OCI-LY1 (cell line): ENCODE data around the gene GRIN2A.

Experiments
- H2AFZ ChIP-seq: fragments of 200-600 bp; sonication (generic), shearing (Covaris generic); 2 replicates; pipeline ENCODE4 v1.6.0; 2014; ENCODE audit warnings: antibody characterized with exemption, mild to moderate bottlenecking, low read length
- H3F3A ChIP-seq: fragments of 200-600 bp; sonication (generic), shearing (Covaris generic); 2 replicates; pipeline ENCODE4 v1.6.0; 2014; ENCODE audit warnings: mild to moderate bottlenecking, antibody characterized with exemption, low read length, moderate library complexity; ENCODE audit not compliant: insufficient read depth
- H3K27ac ChIP-seq: fragments of 200-600 bp; sonication (generic); 2 replicates; pipeline ENCODE4 v1.5.1; 2014; ENCODE audit warnings: low read length, mixed run types, mild to moderate bottlenecking, low read depth; ENCODE audit not compliant: poor library complexity, severe bottlenecking
- H3K27me3 ChIP-seq: fragments of 200-600 bp; sonication (generic); 2 replicates; pipeline ENCODE4 v1.6.0; 2014; ENCODE audit warnings: antibody characterized with exemption, mild to moderate bottlenecking, low read length, moderate library complexity; ENCODE audit not compliant: insufficient read depth
- H3K36me3 ChIP-seq: fragments of 200-600 bp; sonication (generic); 2 replicates; pipeline ENCODE4 v1.6.1; 2014; ENCODE audit warnings: mild to moderate bottlenecking, antibody characterized with exemption, low read length, moderate library complexity, mixed read lengths; ENCODE audit not compliant: insufficient read depth
- H3K4me1 ChIP-seq: fragments of 200-600 bp; sonication (generic); 2 replicates; pipeline ENCODE4 v1.5.1; 2014; ENCODE audit warnings: mild to moderate bottlenecking, low read length, moderate library complexity; ENCODE audit not compliant: insufficient read depth, severe bottlenecking
- H3K4me2 ChIP-seq: fragments of 200-600 bp; sonication (generic), shearing (Covaris generic); 2 replicates; pipeline ENCODE4 v1.6.1; 2014; ENCODE audit warnings: low read length
- H3K4me3 ChIP-seq: fragments of 200-600 bp; sonication (generic); 2 replicates; pipeline ENCODE4 v1.5.1; 2014; ENCODE audit warnings: low read length, low read depth, mild to moderate bottlenecking, mixed read lengths; ENCODE audit not compliant: poor library complexity, severe bottlenecking
- H3K79me2 ChIP-seq: fragments of 200-600 bp; shearing (Covaris generic); 2 replicates; pipeline ENCODE4 v1.6.1; 2016; ENCODE audit warnings: mixed run types, low read length, mixed read lengths; ENCODE audit not compliant: insufficient read depth
- H3K9ac ChIP-seq: fragments of 200-600 bp; sonication (generic), shearing (Covaris generic); 2 replicates; pipeline ENCODE4 v1.6.1; 2014; ENCODE audit warnings: mild to moderate bottlenecking, low read length, mixed read lengths
- H3K9me2 ChIP-seq: fragments of 200-600 bp; sonication (generic), shearing (Covaris generic); 2 replicates; pipeline ENCODE4 v1.6.1; 2014; ENCODE audit warnings: low read depth, mild to moderate bottlenecking, low read length, mixed read lengths
- H3K9me3 ChIP-seq: fragments of 200-600 bp; shearing (Covaris generic); 2 replicates; pipeline ENCODE4 v1.6.1; 2014; ENCODE audit warnings: low read length, mixed read lengths
- H4K20me1 ChIP-seq: fragments of 200-600 bp; sonication (generic), shearing (Covaris generic); 2 replicates; pipeline ENCODE4 v1.6.0; 2016; ENCODE audit warnings: mild to moderate bottlenecking, low read length; ENCODE audit not compliant: insufficient read depth
- EZH2 ChIP-seq: fragments of 200-600 bp; sonication (generic), shearing (Covaris generic); IDR thresholded peaks from 2 replicates; pipeline ENCODE4 v1.8.0; 2017; ENCODE audit warnings: borderline replicate concordance, mixed run types, mild to moderate bottlenecking, antibody characterized with exemption, low read length, moderate library complexity, mixed read lengths
- TF ChIP-seq, protein P1 (sequence below): fragments of 200-600 bp; sonication (generic), shearing (Covaris generic); IDR thresholded peaks from 2 replicates; pipeline ENCODE4 v1.5.1; 2017; ENCODE audit warnings: mild to moderate bottlenecking, antibody characterized with exemption, low read length, moderate library complexity, mixed read lengths

Gene GRIN2A

DNA sequence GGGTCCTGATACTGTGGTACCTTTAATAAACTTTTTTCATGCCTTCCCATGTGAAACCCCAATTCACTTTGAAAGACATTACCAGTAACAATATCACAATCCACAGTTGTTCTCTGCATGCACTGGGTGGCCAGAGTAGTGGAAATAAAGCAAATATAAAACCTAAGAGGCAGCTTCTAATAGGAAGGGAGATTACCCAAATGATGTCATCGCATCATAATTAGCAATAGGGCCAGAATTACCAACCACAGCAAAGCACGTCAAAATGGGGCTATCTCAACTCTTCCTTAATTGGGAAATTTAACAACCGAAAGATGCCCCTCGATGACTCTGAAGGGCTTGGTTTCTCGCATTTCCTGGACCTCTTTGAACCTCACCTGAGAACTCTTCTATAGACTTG, 224.8 kb downstream of the GRIN2A start:
- H2AFZ ChIP-seq = no peak overlapping the region
- H3K4me1 ChIP-seq = no peaks in the 10 kb centered on the region
- H3F3A ChIP-seq = no peaks in the 10 kb centered on the region
- no peak overlapping the region for H3K27ac ChIP-seq
- no peak overlapping the region for H3K4me2 ChIP-seq
- H3K36me3 ChIP-seq = no peaks in the 10 kb centered on the region
- no peaks in the 10 kb centered on the region for H3K27me3 ChIP-seq
- no peaks in the 10 kb centered on the region for H3K79me2 ChIP-seq
- H3K9ac ChIP-seq = no peak overlapping the region
- TF ChIP-seq, protein P1, sequence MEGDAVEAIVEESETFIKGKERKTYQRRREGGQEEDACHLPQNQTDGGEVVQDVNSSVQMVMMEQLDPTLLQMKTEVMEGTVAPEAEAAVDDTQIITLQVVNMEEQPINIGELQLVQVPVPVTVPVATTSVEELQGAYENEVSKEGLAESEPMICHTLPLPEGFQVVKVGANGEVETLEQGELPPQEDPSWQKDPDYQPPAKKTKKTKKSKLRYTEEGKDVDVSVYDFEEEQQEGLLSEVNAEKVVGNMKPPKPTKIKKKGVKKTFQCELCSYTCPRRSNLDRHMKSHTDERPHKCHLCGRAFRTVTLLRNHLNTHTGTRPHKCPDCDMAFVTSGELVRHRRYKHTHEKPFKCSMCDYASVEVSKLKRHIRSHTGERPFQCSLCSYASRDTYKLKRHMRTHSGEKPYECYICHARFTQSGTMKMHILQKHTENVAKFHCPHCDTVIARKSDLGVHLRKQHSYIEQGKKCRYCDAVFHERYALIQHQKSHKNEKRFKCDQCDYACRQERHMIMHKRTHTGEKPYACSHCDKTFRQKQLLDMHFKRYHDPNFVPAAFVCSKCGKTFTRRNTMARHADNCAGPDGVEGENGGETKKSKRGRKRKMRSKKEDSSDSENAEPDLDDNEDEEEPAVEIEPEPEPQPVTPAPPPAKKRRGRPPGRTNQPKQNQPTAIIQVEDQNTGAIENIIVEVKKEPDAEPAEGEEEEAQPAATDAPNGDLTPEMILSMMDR = no peak
- TF ChIP-seq EZH2 = no peak
- no peaks in the 10 kb centered on the region for H3K9me3 ChIP-seq
- H3K4me3 ChIP-seq = no peak overlapping the region
- no peaks in the 10 kb centered on the region for H3K9me2 ChIP-seq
- no peaks in the 10 kb centered on the region for H4K20me1 ChIP-seq

DNA sequence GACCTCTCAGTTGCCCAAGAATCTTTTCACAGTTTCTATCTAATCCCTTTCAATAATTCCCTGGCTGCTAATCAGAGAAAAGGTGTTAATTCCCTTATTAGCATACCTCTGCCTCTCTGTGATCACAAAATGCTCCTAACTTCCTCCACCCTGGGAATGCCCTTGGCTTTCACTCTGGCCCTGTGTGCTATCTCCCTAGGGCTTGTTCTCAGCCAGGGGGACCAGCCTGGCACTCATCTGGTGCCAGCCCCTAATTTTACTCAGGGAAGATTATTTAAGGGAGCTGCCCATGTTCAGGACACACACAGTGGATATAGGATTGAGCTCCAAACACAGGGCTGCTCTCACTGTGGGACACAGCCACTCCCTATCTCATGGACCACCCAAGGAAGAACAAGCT, 225.2 kb downstream of the GRIN2A start:
- no peaks in the 10 kb centered on the region for H3K9me3 ChIP-seq
- H3K4me3 ChIP-seq = no peak overlapping the region
- no peak for TF ChIP-seq EZH2
- H3K4me1 ChIP-seq = no peaks in the 10 kb centered on the region
- H3K27me3 ChIP-seq = no peaks in the 10 kb centered on the region
- no peak overlapping the region for H3K27ac ChIP-seq
- no peaks in the 10 kb centered on the region for H3F3A ChIP-seq
- no peak overlapping the region for H2AFZ ChIP-seq
- no peaks in the 10 kb centered on the region for H3K9me2 ChIP-seq
- no peak overlapping the region for H3K4me2 ChIP-seq
- H4K20me1 ChIP-seq = no peaks in the 10 kb centered on the region
- no peaks in the 10 kb centered on the region for H3K79me2 ChIP-seq
- H3K9ac ChIP-seq = no peak overlapping the region
- H3K36me3 ChIP-seq = no peaks in the 10 kb centered on the region

- no peaks in the 10 kb centered on the region for H3K4me1 ChIP-seq
- no peaks in the 10 kb centered on the region for H3K9me3 ChIP-seq
- H3K9ac ChIP-seq = no peak overlapping the region
- H4K20me1 ChIP-seq = no peaks in the 10 kb centered on the region
- no peaks in the 10 kb centered on the region for H3F3A ChIP-seq
- H3K79me2 ChIP-seq = no peaks in the 10 kb centered on the region
- TF ChIP-seq, protein P1 = no peak
- TF ChIP-seq EZH2 = no peak
- no peak overlapping the region for H3K4me3 ChIP-seq
- H3K9me2 ChIP-seq = no peaks in the 10 kb centered on the region
- no peak overlapping the region for H2AFZ ChIP-seq
- H3K4me2 ChIP-seq = no peak overlapping the region
- no peaks in the 10 kb centered on the region for H3K36me3 ChIP-seq
- no peak overlapping the region for H3K27ac ChIP-seq
- no peaks in the 10 kb centered on the region for H3K27me3 ChIP-seq
These were observed 226.6 kb downstream of the GRIN2A start for GRCh38 chr16:9955677-9956076.

DNA sequence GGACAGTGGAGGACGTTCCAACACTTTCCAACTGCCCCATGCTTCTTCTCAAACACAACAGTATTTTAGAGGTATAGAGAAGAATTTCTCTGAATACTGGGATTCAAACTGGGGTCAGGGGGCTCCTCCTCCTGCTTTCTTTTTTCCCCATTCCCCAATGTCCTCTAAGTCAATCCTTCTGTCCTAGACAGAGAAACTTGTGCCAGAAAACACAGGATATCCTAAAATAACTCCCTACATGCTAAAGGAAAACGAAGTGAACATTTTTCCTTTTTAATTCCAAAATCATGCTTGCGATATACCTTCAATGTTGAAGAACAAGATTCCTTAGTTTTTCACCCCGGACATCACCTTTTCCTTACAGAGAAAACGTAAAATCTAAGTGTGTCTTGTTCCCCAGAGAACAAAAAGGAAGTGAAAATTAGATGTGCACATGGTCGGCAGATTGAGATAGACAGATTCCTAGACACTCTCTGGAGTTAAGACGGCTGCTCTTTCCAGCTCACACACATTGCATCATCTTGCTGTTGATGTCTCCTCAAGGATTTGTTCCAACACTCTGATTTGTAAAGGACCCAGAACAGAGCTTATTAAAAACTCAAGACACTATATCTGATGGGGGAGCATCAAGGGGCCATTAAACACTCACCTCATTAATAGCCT, 228.2 kb downstream of the GRIN2A start:
- no peak overlapping the region for H3K27ac ChIP-seq
- no peaks in the 10 kb centered on the region for H3K9me3 ChIP-seq
- H3K27me3 ChIP-seq = no peaks in the 10 kb centered on the region
- H3K4me2 ChIP-seq = no peak overlapping the region
- H3K4me1 ChIP-seq = no peaks in the 10 kb centered on the region
- H2AFZ ChIP-seq = no peak overlapping the region
- H3K79me2 ChIP-seq = no peaks in the 10 kb centered on the region
- no peak overlapping the region for H3K4me3 ChIP-seq
- no peak overlapping the region for H3K9ac ChIP-seq
- no peaks in the 10 kb centered on the region for H4K20me1 ChIP-seq
- no peaks in the 10 kb centered on the region for H3K36me3 ChIP-seq
- H3K9me2 ChIP-seq = no peaks in the 10 kb centered on the region
- no peaks in the 10 kb centered on the region for H3F3A ChIP-seq
- no peak for TF ChIP-seq EZH2
- TF ChIP-seq, protein P1 = no peak
